Measurements from ENCODE around the gene AFF2.

GRCh38 chrX:148698221-148698620 is 197.8 kb downstream of the AFF2 start:
- TF ChIP-seq CTCF (IDR thresholded peaks at IDR 0.05) (no peak), REST (IDR thresholded peaks at IDR 0.05; ENCODE audit: low read depth, low read length) (no peak), RXRA (IDR thresholded peaks at IDR 0.05; ENCODE audit: borderline replicate concordance, low read depth) (no peak), EP300 (IDR thresholded peaks at IDR 0.05; ENCODE audit: borderline replicate concordance in 1 of 2, low read depth in 1 of 2, low read length in 1 of 2) (no peak), EZH2phosphoT487 (IDR thresholded peaks at IDR 0.05; ENCODE audit: borderline replicate concordance, low read depth) (no peak), IRF3 (IDR thresholded peaks at IDR 0.05; ENCODE audit: low read depth, low read length) (no peak), CHD2 (IDR thresholded peaks at IDR 0.05; ENCODE audit: low read length, partially characterized antibody) (no peak), GABPA (IDR thresholded peaks at IDR 0.05; ENCODE audit: low read depth) (no peak), NRF1 (IDR thresholded peaks at IDR 0.05; ENCODE audit: low read depth, low read length) (no peak), TAF1 (IDR thresholded peaks at IDR 0.05; ENCODE audit: borderline replicate concordance, low read depth, low read length) (no peak), MXI1 (IDR thresholded peaks at IDR 0.05; ENCODE audit: low read depth, low read length) (no peak), SMC3 (IDR thresholded peaks at IDR 0.05; ENCODE audit: low read depth, low read length) (no peak), RFX5 (IDR thresholded peaks at IDR 0.05; ENCODE audit: low read length) (no peak), POLR2AphosphoS5 (IDR thresholded peaks at IDR 0.05; ENCODE audit: low read depth, low read length) (no peak)

Measured in SK-N-SH (cell line).